Loucy (cell line): ENCODE measurements around the gene PTPN3.

ENCODE experiments used
- CTCF ChIP-seq: fragments of 200-600 bp; sonication (generic); conservative IDR thresholded peaks from 2 replicates; pipeline ENCODE4 v1.5.1; 2014; ENCODE audit warnings: mild to moderate bottlenecking, antibody characterized with exemption, low read length
- EZH2phosphoT487 ChIP-seq: fragments of 200-600 bp; IDR thresholded peaks from 2 replicates; pipeline ENCODE4 v1.6.1; 2018; ENCODE audit warnings: antibody characterized with exemption, mild to moderate bottlenecking, moderate library complexity, borderline replicate concordance

DNA sequence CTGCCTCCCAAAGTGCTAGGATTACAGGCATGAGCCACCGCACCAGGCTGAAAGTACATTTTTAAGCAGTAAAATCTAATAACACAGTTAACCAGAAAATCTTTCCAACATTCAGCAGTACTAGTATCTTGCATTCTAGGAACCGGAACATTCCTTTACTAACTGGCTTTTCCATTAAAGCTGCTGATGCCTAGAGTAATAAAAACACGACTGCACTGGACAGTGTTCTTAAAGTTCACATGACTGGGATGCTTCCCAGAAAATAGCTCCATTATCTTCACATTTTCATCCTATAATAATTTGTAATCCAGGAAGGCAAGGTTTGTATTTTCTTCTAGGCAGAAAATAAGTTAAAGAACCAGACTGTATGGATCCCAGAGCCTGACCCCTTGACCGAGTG lies 9.8 kb downstream of the PTPN3 start:
- no peak for TF ChIP-seq CTCF
- no peak for TF ChIP-seq EZH2phosphoT487
